GM23338 (cell line): ENCODE data around the gene UFD1. TPM values are rescaled to one million over a fixed set of nuclear protein-coding genes. Genes with fewer than 3 reads are reported as not detected.

Experiments
- ATAC-seq: fragments of 200-7000 bp; cut with Tn5 transposase; 3 replicates; pipeline ENCODE4 v1.9.1; 2020
- DNase-seq: peaks from one replicate; pipeline ENCODE4 v3.0.0-alpha.2; 2015; ENCODE audit warnings: low spot score
- H2AFZ ChIP-seq: fragments of 200-600 bp; sonication (generic); 2 replicates; pipeline ENCODE4 v1.8.0; 2016; ENCODE audit warnings: antibody characterized with exemption, mild to moderate bottlenecking, moderate library complexity
- H3F3A ChIP-seq: fragments of 200-600 bp; sonication (generic); replicated peaks from 2 replicates; pipeline ENCODE4 v1.8.0; 2017; ENCODE audit warnings: antibody characterized with exemption, mixed run types, low read depth
- H3K27ac ChIP-seq: fragments of 200-600 bp; sonication (generic); 2 replicates; pipeline ENCODE4 v1.6.1; 2016; ENCODE audit warnings: low read depth
- H3K27me3 ChIP-seq: fragments of 200-600 bp; sonication (generic); 2 replicates; pipeline ENCODE4 v1.8.0; 2016; ENCODE audit warnings: mild to moderate bottlenecking, mixed run types, moderate library complexity; ENCODE audit not compliant: insufficient read depth
- H3K36me3 ChIP-seq: fragments of 200-600 bp; sonication (generic); 2 replicates; pipeline ENCODE4 v1.8.0; 2016; ENCODE audit warnings: mild to moderate bottlenecking; ENCODE audit not compliant: insufficient read depth
- H3K4me1 ChIP-seq: fragments of 200-600 bp; sonication (generic); 2 replicates; pipeline ENCODE4 v1.8.0; 2016; ENCODE audit warnings: mild to moderate bottlenecking, moderate library complexity; ENCODE audit not compliant: insufficient read depth
- H3K4me2 ChIP-seq: fragments of 200-600 bp; sonication (generic); 2 replicates; pipeline ENCODE4 v1.7.1; 2017; ENCODE audit warnings: mixed run types
- H3K4me3 ChIP-seq: fragments of 200-600 bp; sonication (generic); 2 replicates; pipeline ENCODE4 v1.6.1; 2016; ENCODE audit warnings: mixed run types
- H3K79me2 ChIP-seq: fragments of 200-600 bp; sonication (generic); replicated peaks from 2 replicates; pipeline ENCODE4 v1.8.0; 2017; ENCODE audit warnings: mild to moderate bottlenecking; ENCODE audit not compliant: insufficient read depth
- H3K9me2 ChIP-seq: fragments of 200-600 bp; sonication (generic); 2 replicates; pipeline ENCODE4 v1.8.0; 2017; ENCODE audit not compliant: insufficient read depth
- H4K20me1 ChIP-seq: fragments of 200-600 bp; sonication (generic); replicated peaks from 2 replicates; pipeline ENCODE4 v1.8.0; 2017; ENCODE audit warnings: mild to moderate bottlenecking; ENCODE audit not compliant: insufficient read depth
- H3K27ac Mint-ChIP-seq: 2 replicates; pipeline ENCODE4 v1.8.0; 2020; ENCODE audit warnings: inconsistent platforms, mild to moderate bottlenecking, moderate library complexity, mixed read lengths
- H3K27me3 Mint-ChIP-seq: 3 replicates; pipeline ENCODE4 v1.8.0; 2022; ENCODE audit warnings: low read depth, mild to moderate bottlenecking, moderate library complexity, mixed read lengths, inconsistent platforms; ENCODE audit not compliant: insufficient read depth, poor library complexity
- H3K36me3 Mint-ChIP-seq: 3 replicates; pipeline ENCODE4 v1.8.0; 2021; ENCODE audit warnings: low read depth, mild to moderate bottlenecking, inconsistent platforms, moderate library complexity, mixed read lengths
- H3K4me1 Mint-ChIP-seq: 3 replicates; pipeline ENCODE4 v1.8.0; 2020; ENCODE audit warnings: mild to moderate bottlenecking, inconsistent platforms, mixed read lengths
- H3K4me3 Mint-ChIP-seq: 3 replicates; pipeline ENCODE4 v1.8.0; 2021; ENCODE audit warnings: moderate library complexity, mild to moderate bottlenecking, inconsistent platforms, mixed read lengths
- H3K9me3 Mint-ChIP-seq: 3 replicates; pipeline ENCODE4 v1.8.0; 2020; ENCODE audit warnings: moderate library complexity, mild to moderate bottlenecking, inconsistent platforms, mixed read lengths
- CREB1 ChIP-seq: fragments of 250-450 bp; sonication (Bioruptor Pico); IDR thresholded peaks from 2 replicates; pipeline ENCODE4 v1.5.0; 2020; ENCODE audit warnings: low read depth, mild to moderate bottlenecking, moderate library complexity
- EZH2 ChIP-seq: fragments of 200-600 bp; sonication (generic); IDR thresholded peaks from one replicate; pipeline ENCODE4 v1.8.0; 2017; ENCODE audit warnings: antibody characterized with exemption, mild to moderate bottlenecking, low read depth; ENCODE audit not compliant: unreplicated experiment
- EZH2phosphoT487 ChIP-seq: fragments of 200-600 bp; sonication (generic); IDR thresholded peaks from one replicate; pipeline ENCODE4 v1.8.1; 2018; ENCODE audit warnings: antibody characterized with exemption; ENCODE audit not compliant: unreplicated experiment
- JUNB ChIP-seq: IDR thresholded peaks from one replicate; pipeline ENCODE4 v1.6.1; 2016; ENCODE audit warnings: antibody characterized with exemption; ENCODE audit not compliant: unreplicated experiment
- NANOG ChIP-seq: IDR thresholded peaks from 2 replicates; pipeline ENCODE4 v1.6.1; 2016; ENCODE audit warnings: antibody characterized with exemption, borderline replicate concordance
- POLR2AphosphoS5 ChIP-seq: IDR thresholded peaks from 2 replicates; pipeline ENCODE4 v1.6.1; 2016; ENCODE audit warnings: antibody characterized with exemption, low read depth
- STAT1 ChIP-seq: IDR thresholded peaks from one replicate; pipeline ENCODE4 v1.6.1; 2016; ENCODE audit warnings: antibody characterized with exemption; ENCODE audit not compliant: unreplicated experiment
- ZNF114 ChIP-seq: fragments of 250-450 bp; sonication (Bioruptor Pico); IDR thresholded peaks from 2 replicates; pipeline ENCODE4 v1.5.0; 2020; ENCODE audit warnings: mild to moderate bottlenecking, moderate library complexity
- ZNF331 ChIP-seq: fragments of 250-450 bp; sonication (Bioruptor Pico); IDR thresholded peaks from 2 replicates; pipeline ENCODE4 v1.5.0; 2020; ENCODE audit warnings: low read depth, mild to moderate bottlenecking, moderate library complexity
- polyA plus RNA-seq: library from polyadenylated mRNA; unstranded; fragments of >200 nt; fragmentation: Nextera tagmentation; extraction: Ambion mirVana; gene quantifications from 2 replicates; pipeline ENCODE4 v1.2.1, GENCODE V29; 2016
- total RNA-seq: library from RNA; depleted of rRNA; stranded (reverse); fragments of >200 nt; shearing (Covaris generic); gene quantifications from 2 replicates; pipeline ENCODE4 v1.2.3, GENCODE V29; 2014
- TF ChIP-seq, protein P1 (sequence below): IDR thresholded peaks from one replicate; pipeline ENCODE4 v1.6.1; 2018; ENCODE audit warnings: antibody characterized with exemption; ENCODE audit not compliant: unreplicated experiment
- TF ChIP-seq, protein P2 (sequence below): IDR thresholded peaks from 2 replicates; pipeline ENCODE4 v1.6.1; 2016; ENCODE audit warnings: antibody characterized with exemption
- TF ChIP-seq, protein P3 (sequence below), 2 experiments: fragments of 200-600 bp in 1 of 2; sonication (generic) in 1 of 2; conservative IDR thresholded peaks; 2 replicates each; pipeline versions ENCODE4 v1.5.1 to v1.6.1; 2016 to 2017; ENCODE audit warnings: antibody characterized with exemption in 2 of 2, low read depth in 2 of 2, mild to moderate bottlenecking in 2 of 2, moderate library complexity in 1 of 2
- TF ChIP-seq, protein P4 (sequence below): fragments of 250-450 bp; sonication (Bioruptor Pico); IDR thresholded peaks from 2 replicates; pipeline ENCODE4 v1.5.0; 2020; ENCODE audit warnings: mild to moderate bottlenecking, moderate library complexity

Gene UFD1
- total and polyA plus RNA-seq, 2 experiments from 2014 or later: 53.5 to 93.8 TPM

DNA sequence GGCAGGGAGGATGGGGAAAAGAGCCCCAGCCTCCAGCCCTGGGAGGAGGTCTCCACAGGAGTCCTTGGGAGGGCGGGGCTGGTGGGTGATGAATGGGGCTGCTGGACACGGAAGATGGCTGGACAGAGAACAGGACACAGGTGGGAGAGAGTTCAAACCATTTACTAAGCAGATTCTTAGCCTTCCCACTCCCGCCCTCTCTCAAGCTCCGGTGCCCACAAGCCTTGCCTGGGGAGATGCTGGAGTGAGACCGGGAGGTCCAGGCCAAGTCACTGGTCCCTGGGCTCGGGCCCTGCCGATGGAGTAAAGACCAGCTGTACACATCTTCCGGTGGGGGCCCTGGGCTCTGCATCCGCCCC is 43.9 kb upstream of the UFD1 start:
- H4K20me1 ChIP-seq: no peaks in the 10 kb centered on the region
- H3K27ac Mint-ChIP-seq: no peak overlapping the region
- peaks cover 8% of the 10 kb centered on the region; the same call in 1 of the 2 replicates for H3K4me1 ChIP-seq
- peak overlapping the region; percentile 73 for H3K4me3 Mint-ChIP-seq
- H3K9me2 ChIP-seq: no peaks in the 10 kb centered on the region
- H2AFZ ChIP-seq: no peak overlapping the region
- peaks cover 42% of the 10 kb centered on the region for H3K27me3 ChIP-seq
- H3K36me3 ChIP-seq: no peaks in the 10 kb centered on the region
- no peaks in the 10 kb centered on the region for H3K79me2 ChIP-seq
- no peaks in the 10 kb centered on the region for H3K9me3 Mint-ChIP-seq
- no peak overlapping the region for H3K27ac ChIP-seq
- peak overlapping the region; percentile 64 for H3K4me3 ChIP-seq
- H3K4me2 ChIP-seq: peak overlapping the region; percentile 93
- DNase-seq (no peak), ATAC-seq (peak; percentile 2)
- peaks cover 3% of the 10 kb centered on the region; the same call in 1 of the 3 replicates for H3K36me3 Mint-ChIP-seq
- peaks cover 9% of the 10 kb centered on the region for H3K4me1 Mint-ChIP-seq
- H3F3A ChIP-seq: peaks cover 11% of the 10 kb centered on the region; the same call in 1 of the 2 replicates
- peaks cover 36% of the 10 kb centered on the region for H3K27me3 Mint-ChIP-seq
- no peak for TF ChIP-seq JUNB
- TF ChIP-seq, protein P1, sequence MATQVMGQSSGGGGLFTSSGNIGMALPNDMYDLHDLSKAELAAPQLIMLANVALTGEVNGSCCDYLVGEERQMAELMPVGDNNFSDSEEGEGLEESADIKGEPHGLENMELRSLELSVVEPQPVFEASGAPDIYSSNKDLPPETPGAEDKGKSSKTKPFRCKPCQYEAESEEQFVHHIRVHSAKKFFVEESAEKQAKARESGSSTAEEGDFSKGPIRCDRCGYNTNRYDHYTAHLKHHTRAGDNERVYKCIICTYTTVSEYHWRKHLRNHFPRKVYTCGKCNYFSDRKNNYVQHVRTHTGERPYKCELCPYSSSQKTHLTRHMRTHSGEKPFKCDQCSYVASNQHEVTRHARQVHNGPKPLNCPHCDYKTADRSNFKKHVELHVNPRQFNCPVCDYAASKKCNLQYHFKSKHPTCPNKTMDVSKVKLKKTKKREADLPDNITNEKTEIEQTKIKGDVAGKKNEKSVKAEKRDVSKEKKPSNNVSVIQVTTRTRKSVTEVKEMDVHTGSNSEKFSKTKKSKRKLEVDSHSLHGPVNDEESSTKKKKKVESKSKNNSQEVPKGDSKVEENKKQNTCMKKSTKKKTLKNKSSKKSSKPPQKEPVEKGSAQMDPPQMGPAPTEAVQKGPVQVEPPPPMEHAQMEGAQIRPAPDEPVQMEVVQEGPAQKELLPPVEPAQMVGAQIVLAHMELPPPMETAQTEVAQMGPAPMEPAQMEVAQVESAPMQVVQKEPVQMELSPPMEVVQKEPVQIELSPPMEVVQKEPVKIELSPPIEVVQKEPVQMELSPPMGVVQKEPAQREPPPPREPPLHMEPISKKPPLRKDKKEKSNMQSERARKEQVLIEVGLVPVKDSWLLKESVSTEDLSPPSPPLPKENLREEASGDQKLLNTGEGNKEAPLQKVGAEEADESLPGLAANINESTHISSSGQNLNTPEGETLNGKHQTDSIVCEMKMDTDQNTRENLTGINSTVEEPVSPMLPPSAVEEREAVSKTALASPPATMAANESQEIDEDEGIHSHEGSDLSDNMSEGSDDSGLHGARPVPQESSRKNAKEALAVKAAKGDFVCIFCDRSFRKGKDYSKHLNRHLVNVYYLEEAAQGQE: no peak
- no peak for TF ChIP-seq EZH2
- TF ChIP-seq ZNF331: no peak
- TF ChIP-seq, protein P2, sequence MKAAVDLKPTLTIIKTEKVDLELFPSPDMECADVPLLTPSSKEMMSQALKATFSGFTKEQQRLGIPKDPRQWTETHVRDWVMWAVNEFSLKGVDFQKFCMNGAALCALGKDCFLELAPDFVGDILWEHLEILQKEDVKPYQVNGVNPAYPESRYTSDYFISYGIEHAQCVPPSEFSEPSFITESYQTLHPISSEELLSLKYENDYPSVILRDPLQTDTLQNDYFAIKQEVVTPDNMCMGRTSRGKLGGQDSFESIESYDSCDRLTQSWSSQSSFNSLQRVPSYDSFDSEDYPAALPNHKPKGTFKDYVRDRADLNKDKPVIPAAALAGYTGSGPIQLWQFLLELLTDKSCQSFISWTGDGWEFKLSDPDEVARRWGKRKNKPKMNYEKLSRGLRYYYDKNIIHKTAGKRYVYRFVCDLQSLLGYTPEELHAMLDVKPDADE: no peak
- TF ChIP-seq POLR2AphosphoS5: no peak
- no peak for TF ChIP-seq EZH2phosphoT487
- no peak for TF ChIP-seq CREB1 (CRISPR knock-in tag)
- TF ChIP-seq NANOG: no peak
- no peak for TF ChIP-seq ZNF114 (CRISPR knock-in tag)
- no peak for TF ChIP-seq STAT1
- TF ChIP-seq, protein P3, sequence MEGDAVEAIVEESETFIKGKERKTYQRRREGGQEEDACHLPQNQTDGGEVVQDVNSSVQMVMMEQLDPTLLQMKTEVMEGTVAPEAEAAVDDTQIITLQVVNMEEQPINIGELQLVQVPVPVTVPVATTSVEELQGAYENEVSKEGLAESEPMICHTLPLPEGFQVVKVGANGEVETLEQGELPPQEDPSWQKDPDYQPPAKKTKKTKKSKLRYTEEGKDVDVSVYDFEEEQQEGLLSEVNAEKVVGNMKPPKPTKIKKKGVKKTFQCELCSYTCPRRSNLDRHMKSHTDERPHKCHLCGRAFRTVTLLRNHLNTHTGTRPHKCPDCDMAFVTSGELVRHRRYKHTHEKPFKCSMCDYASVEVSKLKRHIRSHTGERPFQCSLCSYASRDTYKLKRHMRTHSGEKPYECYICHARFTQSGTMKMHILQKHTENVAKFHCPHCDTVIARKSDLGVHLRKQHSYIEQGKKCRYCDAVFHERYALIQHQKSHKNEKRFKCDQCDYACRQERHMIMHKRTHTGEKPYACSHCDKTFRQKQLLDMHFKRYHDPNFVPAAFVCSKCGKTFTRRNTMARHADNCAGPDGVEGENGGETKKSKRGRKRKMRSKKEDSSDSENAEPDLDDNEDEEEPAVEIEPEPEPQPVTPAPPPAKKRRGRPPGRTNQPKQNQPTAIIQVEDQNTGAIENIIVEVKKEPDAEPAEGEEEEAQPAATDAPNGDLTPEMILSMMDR (conservative IDR thresholded peaks at IDR 0.05; ENCODE audit: low read depth in 2 of 2): no peak
- TF ChIP-seq, protein P4, sequence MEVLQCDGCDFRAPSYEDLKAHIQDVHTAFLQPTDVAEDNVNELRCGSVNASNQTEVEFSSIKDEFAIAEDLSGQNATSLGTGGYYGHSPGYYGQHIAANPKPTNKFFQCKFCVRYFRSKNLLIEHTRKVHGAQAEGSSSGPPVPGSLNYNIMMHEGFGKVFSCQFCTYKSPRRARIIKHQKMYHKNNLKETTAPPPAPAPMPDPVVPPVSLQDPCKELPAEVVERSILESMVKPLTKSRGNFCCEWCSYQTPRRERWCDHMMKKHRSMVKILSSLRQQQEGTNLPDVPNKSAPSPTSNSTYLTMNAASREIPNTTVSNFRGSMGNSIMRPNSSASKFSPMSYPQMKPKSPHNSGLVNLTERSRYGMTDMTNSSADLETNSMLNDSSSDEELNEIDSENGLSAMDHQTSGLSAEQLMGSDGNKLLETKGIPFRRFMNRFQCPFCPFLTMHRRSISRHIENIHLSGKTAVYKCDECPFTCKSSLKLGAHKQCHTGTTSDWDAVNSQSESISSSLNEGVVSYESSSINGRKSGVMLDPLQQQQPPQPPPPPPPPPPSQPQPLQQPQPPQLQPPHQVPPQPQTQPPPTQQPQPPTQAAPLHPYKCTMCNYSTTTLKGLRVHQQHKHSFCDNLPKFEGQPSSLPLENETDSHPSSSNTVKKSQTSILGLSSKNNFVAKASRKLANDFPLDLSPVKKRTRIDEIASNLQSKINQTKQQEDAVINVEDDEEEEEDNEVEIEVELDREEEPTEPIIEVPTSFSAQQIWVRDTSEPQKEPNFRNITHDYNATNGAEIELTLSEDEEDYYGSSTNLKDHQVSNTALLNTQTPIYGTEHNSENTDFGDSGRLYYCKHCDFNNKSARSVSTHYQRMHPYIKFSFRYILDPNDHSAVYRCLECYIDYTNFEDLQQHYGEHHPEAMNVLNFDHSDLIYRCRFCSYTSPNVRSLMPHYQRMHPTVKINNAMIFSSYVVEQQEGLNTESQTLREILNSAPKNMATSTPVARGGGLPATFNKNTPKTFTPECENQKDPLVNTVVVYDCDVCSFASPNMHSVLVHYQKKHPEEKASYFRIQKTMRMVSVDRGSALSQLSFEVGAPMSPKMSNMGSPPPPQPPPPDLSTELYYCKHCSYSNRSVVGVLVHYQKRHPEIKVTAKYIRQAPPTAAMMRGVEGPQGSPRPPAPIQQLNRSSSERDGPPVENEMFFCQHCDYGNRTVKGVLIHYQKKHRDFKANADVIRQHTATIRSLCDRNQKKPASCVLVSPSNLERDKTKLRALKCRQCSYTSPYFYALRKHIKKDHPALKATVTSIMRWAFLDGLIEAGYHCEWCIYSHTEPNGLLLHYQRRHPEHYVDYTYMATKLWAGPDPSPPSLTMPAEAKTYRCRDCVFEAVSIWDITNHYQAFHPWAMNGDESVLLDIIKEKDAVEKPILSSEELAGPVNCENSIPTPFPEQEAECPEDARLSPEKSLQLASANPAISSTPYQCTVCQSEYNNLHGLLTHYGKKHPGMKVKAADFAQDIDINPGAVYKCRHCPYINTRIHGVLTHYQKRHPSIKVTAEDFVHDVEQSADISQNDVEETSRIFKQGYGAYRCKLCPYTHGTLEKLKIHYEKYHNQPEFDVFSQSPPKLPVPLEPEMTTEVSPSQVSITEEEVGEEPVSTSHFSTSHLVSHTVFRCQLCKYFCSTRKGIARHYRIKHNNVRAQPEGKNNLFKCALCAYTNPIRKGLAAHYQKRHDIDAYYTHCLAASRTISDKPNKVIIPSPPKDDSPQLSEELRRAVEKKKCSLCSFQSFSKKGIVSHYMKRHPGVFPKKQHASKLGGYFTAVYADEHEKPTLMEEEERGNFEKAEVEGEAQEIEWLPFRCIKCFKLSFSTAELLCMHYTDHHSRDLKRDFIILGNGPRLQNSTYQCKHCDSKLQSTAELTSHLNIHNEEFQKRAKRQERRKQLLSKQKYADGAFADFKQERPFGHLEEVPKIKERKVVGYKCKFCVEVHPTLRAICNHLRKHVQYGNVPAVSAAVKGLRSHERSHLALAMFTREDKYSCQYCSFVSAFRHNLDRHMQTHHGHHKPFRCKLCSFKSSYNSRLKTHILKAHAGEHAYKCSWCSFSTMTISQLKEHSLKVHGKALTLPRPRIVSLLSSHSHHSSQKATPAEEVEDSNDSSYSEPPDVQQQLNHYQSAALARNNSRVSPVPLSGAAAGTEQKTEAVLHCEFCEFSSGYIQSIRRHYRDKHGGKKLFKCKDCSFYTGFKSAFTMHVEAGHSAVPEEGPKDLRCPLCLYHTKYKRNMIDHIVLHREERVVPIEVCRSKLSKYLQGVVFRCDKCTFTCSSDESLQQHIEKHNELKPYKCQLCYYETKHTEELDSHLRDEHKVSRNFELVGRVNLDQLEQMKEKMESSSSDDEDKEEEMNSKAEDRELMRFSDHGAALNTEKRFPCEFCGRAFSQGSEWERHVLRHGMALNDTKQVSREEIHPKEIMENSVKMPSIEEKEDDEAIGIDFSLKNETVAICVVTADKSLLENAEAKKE (CRISPR knock-in tag): no peak
